ENCODE data around the gene ANKLE1.

DNA sequence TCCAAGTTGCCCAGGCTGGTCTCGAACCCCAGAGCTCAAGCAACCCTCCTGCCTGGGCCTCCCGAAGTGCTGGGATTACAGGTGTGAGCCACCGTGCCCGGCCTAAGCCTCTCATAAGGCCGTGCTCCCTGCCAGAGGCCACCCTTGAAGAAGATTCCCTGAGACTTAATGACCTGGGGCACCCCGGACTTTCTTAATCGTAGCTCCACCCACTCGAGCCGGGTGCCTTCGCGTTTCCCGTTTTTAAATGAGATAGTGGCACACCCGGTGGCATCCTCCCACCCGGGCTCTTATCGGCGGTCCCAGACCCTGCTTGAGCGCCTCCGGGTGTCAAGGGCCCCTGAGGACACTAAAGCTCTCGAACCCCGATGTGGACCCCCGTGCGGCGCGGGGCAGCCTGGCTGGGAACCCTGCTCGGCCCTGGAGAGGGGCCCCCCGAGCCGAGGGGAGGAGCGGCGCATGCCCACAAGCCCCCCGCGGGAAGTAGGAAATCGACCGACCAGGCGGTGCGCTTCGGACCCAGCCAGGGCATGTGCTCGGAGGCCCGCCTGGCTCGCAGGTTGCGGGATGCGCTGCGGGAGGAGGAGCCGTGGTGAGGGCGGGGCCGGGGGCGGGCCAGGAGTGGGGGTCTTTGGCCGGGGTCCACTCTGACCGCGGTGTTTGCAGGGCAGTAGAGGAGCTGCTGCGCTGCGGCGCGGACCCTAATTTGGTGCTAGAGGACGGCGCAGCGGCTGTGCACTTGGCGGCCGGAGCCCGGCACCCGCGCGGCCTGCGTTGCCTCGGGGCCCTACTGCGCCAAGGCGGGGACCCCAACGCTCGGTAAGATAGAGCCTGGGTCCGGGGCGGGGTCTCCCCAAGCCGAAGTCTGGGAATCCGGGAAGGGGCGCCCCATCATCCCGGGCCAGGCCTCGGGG lies at the start of gene ANKLE1:
- TF ChIP-seq EZH2 (IDR thresholded peaks at IDR 0.05; ENCODE audit: low read length, missing control alignments): no peak
- TF ChIP-seq, protein P1, sequence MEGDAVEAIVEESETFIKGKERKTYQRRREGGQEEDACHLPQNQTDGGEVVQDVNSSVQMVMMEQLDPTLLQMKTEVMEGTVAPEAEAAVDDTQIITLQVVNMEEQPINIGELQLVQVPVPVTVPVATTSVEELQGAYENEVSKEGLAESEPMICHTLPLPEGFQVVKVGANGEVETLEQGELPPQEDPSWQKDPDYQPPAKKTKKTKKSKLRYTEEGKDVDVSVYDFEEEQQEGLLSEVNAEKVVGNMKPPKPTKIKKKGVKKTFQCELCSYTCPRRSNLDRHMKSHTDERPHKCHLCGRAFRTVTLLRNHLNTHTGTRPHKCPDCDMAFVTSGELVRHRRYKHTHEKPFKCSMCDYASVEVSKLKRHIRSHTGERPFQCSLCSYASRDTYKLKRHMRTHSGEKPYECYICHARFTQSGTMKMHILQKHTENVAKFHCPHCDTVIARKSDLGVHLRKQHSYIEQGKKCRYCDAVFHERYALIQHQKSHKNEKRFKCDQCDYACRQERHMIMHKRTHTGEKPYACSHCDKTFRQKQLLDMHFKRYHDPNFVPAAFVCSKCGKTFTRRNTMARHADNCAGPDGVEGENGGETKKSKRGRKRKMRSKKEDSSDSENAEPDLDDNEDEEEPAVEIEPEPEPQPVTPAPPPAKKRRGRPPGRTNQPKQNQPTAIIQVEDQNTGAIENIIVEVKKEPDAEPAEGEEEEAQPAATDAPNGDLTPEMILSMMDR (conservative IDR thresholded peaks at IDR 0.05 in 1 of 2, IDR thresholded peaks at IDR 0.05 in 1 of 2; ENCODE audit: low read depth in 1 of 2, low read length in 2 of 2): no peak

Measured in fibroblast of lung (primary cell).